Measurements from ENCODE around the gene ACTL7B.
A peak's percentile ranks its signal among the peaks of the same experiment; 100 is the strongest.
"Not testable (repeated sequence)": the region's sequence is repeated elsewhere in the genome, so short reads cannot be mapped to it uniquely, and the experiment has no call there.

The ACTL7B gene

DNA sequence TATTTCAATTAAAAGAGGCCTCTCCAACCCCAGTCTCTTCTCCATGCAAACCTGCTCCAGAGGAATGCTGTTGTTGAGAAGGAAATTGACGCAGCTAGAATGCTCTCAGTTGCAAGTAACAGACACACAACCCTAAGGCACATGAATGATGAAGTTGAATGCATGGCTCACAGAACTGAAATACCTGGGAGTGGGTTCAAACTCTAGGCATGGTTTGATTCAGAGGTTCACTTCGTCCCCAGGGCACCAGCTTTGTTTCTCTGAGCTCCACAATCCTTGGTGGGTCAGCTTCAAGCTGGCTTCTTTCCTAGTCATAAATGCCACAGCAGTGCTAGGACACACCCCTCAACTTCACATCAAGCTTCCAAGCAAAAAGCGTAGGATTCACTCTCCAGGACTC is 4.6 kb downstream of the ACTL7B start:
- Histone ChIP-seq H3K4me3 (ENCODE audit: low read depth, low read length) (no peak overlapping the region), H3K36me3 (no peaks in the 10 kb centered on the region), H3K9me3 (no peaks in the 10 kb centered on the region), H3K27me3 (no peaks in the 10 kb centered on the region), H3K4me1 (no peaks in the 10 kb centered on the region)
- TF ChIP-seq, protein P1, sequence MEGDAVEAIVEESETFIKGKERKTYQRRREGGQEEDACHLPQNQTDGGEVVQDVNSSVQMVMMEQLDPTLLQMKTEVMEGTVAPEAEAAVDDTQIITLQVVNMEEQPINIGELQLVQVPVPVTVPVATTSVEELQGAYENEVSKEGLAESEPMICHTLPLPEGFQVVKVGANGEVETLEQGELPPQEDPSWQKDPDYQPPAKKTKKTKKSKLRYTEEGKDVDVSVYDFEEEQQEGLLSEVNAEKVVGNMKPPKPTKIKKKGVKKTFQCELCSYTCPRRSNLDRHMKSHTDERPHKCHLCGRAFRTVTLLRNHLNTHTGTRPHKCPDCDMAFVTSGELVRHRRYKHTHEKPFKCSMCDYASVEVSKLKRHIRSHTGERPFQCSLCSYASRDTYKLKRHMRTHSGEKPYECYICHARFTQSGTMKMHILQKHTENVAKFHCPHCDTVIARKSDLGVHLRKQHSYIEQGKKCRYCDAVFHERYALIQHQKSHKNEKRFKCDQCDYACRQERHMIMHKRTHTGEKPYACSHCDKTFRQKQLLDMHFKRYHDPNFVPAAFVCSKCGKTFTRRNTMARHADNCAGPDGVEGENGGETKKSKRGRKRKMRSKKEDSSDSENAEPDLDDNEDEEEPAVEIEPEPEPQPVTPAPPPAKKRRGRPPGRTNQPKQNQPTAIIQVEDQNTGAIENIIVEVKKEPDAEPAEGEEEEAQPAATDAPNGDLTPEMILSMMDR (IDR thresholded peaks at IDR 0.05; ENCODE audit: low read depth, low read length), result no peak
- DNase-seq, result no peak

DNA sequence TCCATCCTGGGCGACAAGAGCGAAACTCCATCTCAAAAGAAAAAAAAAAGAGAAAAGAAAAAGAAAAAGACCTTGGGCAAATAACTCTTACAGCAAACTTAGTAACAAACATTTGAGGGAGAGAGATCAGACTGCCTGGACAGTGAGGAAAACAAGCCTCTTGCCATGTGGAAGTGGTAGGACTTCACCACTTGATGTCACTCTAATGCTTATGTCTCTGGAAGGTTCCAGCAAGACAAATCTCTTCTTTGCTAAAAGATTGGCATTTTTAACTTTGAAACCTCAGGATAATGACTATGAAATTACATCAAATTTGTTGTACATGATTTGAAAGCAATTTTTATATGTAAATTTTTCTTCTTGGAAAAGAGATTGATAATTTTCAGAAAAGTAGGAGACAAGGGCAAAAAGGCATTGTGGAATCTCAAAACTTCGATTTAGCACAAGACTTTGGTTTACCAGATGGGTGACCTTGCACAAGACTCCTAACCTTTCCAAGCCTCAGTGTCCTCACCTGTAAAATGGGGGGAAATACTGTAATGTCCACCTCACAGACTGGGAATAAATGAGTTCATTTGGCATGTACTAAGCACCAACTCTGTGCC is 5.4 kb downstream of the ACTL7B start:
- H3K4me1 ChIP-seq, result no peaks in the 10 kb centered on the region
- H3K36me3 ChIP-seq, result no peaks in the 10 kb centered on the region
- DNase-seq, result no peak
- TF ChIP-seq, protein P1 (IDR thresholded peaks at IDR 0.05; ENCODE audit: low read depth, low read length), result peak; percentile 32; the same call in 1 of the 2 replicates
- no peaks in the 10 kb centered on the region for H3K9me3 ChIP-seq
- H3K27me3 ChIP-seq, result no peaks in the 10 kb centered on the region
- no peak overlapping the region for H3K4me3 ChIP-seq (ENCODE audit: low read depth, low read length)

DNA sequence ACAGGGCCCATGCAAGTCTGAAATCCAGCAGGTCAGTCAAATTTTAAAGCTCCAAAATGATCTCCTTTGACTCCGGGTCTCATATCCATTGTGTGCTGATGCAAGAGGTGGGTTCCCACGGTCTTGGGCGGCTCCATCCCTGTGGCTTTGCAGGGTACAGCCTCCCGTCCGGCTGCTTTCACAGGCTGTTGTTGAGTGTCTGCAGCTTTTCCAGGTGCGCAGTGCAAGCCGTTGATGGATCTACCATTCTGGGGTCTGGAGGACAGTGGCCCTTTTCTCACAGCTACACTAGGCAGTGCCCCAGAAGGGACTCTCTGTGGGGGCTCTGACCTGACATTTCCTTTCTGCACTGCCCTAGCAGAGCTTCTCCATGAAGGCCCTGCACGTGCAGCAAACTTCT is 7.5 kb downstream of the ACTL7B start:
- H3K9me3 ChIP-seq; H3K27me3 ChIP-seq; DNase-seq; H3K4me1 ChIP-seq; H3K4me3 ChIP-seq (ENCODE audit: low read depth, low read length); H3K36me3 ChIP-seq: not testable (repeated sequence)

DNA sequence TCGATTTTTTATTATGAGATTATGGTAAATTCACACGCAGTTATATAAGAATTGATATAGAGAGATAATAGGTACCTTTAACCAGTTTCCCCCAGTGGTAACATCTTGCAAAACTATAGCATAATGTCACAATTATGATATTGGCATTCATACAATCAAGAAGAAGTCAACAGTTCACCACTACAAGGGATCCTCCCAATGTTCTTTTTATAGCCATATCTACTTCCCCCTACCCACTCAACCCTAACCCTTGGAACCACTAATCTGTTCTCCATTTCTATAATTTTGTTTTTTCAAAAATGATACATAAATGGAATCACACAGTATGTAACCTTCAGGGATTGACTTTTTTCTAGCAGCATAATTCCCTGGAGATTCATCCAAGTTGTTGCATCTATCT is 9.8 kb downstream of the ACTL7B start:
- Histone ChIP-seq H3K36me3 (no peaks in the 10 kb centered on the region), H3K27me3 (no peaks in the 10 kb centered on the region), H3K4me3 (ENCODE audit: low read depth, low read length) (no peak overlapping the region), H3K9me3 (no peaks in the 10 kb centered on the region), H3K4me1 (no peaks in the 10 kb centered on the region)
- TF ChIP-seq, protein P1 (IDR thresholded peaks at IDR 0.05; ENCODE audit: low read depth, low read length), result no peak
- DNase-seq, result no peak

DNA sequence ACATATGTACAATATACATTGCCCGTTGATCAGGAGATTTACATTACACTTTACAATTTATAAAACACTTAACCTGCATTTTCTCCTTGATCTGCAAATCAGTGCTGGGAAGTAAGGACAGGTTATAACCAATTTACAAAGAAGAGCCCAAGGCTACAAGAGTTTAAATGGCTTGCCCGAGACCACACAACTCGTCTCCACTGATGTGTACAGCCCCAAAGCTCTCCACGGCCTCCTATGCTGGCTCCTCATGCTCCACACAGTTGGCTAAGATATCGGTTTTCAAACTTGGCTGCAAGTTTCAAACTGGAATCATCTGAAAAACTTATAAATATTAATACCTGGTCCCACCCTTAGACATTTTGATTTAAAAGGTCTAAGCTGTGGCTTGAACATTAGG is 10.3 kb downstream of the ACTL7B start:
- H3K4me1 ChIP-seq, result no peaks in the 10 kb centered on the region
- H3K36me3 ChIP-seq, result no peaks in the 10 kb centered on the region
- no peak overlapping the region for H3K4me3 ChIP-seq (ENCODE audit: low read depth, low read length)
- DNase-seq, result no peak
- H3K9me3 ChIP-seq, result no peaks in the 10 kb centered on the region
- no peaks in the 10 kb centered on the region for H3K27me3 ChIP-seq
- TF ChIP-seq, protein P1 (IDR thresholded peaks at IDR 0.05; ENCODE audit: low read depth, low read length), result no peak

DNA sequence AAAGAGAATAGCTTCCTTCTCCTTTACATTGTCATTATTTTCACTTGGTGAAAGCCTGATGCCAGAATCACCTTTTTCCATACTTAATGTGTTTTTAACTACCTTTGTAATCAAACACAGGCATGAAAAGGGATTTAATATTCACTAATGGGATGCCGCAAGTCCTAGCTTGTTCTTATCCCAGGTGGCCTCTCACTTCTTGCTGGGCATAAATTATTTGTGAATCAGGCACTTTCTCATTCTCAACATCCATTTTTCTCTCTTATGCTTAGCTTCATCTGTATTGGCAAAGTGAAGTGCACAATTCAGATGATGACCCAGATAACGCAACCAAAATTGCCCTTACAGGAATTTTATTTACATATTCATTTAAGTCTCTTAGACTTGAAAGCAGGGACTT is 10.9 kb downstream of the ACTL7B start:
- Histone ChIP-seq H3K4me3 (ENCODE audit: low read depth, low read length) (no peak overlapping the region), H3K27me3 (no peaks in the 10 kb centered on the region), H3K9me3 (no peaks in the 10 kb centered on the region), H3K36me3 (no peaks in the 10 kb centered on the region), H3K4me1 (no peaks in the 10 kb centered on the region)
- DNase-seq, result no peak
- TF ChIP-seq, protein P1 (IDR thresholded peaks at IDR 0.05; ENCODE audit: low read depth, low read length), result no peak

DNA sequence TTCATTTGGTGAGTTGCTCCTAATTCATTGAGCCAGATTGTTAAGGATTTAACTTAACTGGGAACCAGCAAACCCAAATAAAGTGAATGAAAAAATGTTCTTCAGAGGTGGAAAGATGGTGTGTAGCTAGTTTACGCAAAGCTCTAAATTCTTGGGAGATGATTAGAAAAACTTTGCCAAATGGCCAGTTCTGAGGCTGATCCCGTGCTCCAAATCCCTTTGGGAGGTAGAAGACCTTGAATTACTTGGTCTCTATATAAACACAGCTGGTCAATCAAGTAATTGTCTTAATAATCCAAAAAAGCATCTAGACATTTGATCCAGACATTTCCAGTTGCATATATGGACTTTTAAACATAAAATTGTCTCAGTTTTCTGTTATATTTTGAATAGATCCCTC is 11.4 kb downstream of the ACTL7B start:
- H3K27me3 ChIP-seq, result no peaks in the 10 kb centered on the region
- H3K36me3 ChIP-seq, result no peaks in the 10 kb centered on the region
- H3K4me3 ChIP-seq (ENCODE audit: low read depth, low read length), result no peak overlapping the region
- H3K4me1 ChIP-seq, result no peaks in the 10 kb centered on the region
- no peaks in the 10 kb centered on the region for H3K9me3 ChIP-seq
- TF ChIP-seq, protein P1 (IDR thresholded peaks at IDR 0.05; ENCODE audit: low read depth, low read length), result no peak
- DNase-seq, result no peak
